Astrocyte of the spinal cord (primary cell): Measurements from ENCODE around the gene CAD.

Source experiments
- DNase-seq: peaks from one replicate; pipeline ENCODE4 v3.0.0; 2011; ENCODE audit warnings: low read depth, low spot score
- H3K4me3 ChIP-seq: 2 replicates; pipeline ENCODE4 v1.5.1; 2011; ENCODE audit warnings: low read depth, mild to moderate bottlenecking, low read length, moderate library complexity
- in situ Hi-C: cut with HindIII; loops from 2 replicates; pipeline ENCODE4 v1.10.0; 2017; ENCODE audit warnings: low sequenced_read_pairs
- TF ChIP-seq, protein P1 (sequence below): IDR thresholded peaks from 2 replicates; pipeline ENCODE4 v1.5.1; 2012; ENCODE audit warnings: low read depth, mild to moderate bottlenecking, low read length, inconsistent platforms

Gene CAD

DNA sequence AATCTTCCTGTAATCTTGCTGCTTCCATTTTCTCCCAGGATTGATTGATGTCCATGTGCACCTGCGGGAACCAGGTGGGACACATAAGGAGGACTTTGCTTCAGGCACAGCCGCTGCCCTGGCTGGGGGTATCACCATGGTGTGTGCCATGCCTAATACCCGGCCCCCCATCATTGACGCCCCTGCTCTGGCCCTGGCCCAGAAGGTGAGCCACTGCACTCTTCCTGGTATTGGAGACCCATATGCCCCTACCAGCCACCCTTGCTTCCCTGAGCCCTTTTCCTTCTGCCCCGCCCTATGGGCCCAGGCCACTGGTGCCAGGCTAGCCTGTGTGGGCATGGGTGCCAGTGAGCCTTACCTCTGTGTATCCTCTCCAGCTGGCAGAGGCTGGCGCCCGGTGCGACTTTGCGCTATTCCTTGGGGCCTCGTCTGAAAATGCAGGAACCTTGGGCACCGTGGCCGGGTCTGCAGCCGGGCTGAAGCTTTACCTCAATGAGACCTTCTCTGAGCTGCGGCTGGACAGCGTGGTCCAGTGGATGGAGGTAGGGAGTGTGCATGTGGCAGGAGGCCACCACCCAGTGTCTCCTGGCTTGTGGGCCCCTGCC lies 20.3 kb downstream of the CAD start:
- H3K4me3 ChIP-seq, result no peak overlapping the region
- no peak for DNase-seq
- in situ Hi-C loops, result no loop called here
- TF ChIP-seq, protein P1, sequence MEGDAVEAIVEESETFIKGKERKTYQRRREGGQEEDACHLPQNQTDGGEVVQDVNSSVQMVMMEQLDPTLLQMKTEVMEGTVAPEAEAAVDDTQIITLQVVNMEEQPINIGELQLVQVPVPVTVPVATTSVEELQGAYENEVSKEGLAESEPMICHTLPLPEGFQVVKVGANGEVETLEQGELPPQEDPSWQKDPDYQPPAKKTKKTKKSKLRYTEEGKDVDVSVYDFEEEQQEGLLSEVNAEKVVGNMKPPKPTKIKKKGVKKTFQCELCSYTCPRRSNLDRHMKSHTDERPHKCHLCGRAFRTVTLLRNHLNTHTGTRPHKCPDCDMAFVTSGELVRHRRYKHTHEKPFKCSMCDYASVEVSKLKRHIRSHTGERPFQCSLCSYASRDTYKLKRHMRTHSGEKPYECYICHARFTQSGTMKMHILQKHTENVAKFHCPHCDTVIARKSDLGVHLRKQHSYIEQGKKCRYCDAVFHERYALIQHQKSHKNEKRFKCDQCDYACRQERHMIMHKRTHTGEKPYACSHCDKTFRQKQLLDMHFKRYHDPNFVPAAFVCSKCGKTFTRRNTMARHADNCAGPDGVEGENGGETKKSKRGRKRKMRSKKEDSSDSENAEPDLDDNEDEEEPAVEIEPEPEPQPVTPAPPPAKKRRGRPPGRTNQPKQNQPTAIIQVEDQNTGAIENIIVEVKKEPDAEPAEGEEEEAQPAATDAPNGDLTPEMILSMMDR, result no peak

DNA sequence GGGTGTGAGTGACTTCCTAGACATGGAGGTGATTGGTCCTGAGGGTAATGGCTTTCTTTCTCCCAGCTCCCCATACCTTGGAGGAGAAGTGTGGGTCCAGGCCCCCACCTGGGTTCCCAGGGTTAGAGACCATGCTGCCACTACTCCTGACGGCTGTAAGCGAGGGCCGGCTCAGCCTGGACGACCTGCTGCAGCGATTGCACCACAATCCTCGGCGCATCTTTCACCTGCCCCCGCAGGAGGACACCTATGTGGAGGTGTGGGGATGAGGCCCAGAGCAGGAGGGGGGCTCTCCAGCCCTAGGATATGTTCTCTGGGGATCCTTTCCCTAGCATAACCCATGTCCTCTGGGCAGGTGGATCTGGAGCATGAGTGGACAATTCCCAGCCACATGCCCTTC lies 21.8 kb downstream of the CAD start:
- in situ Hi-C loops, result no loop called here
- TF ChIP-seq, protein P1, result no peak
- DNase-seq, result no peak
- H3K4me3 ChIP-seq, result no peak overlapping the region

DNA sequence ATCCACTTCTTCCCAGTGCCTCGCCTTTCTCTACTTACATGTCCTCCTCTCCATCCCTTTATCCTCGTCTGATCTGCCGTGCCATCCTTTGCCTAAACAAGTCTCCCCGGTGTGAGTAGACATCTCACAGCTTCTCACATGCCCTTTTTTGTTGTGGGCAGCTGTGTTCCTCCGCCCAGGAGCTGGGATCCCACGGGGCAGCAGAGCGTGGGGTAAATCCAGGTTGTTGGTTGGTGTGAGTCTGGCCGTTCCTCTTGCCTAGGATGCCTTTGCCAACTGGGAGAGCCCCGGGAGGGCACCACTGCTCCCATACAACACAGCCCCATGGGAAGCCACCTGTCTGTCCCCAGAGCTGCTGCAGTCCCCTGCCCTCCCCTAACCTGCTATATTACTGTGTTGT lies 23.2 kb downstream of the CAD start:
- TF ChIP-seq, protein P1, result no peak
- no peak for DNase-seq
- no peak overlapping the region for H3K4me3 ChIP-seq
- in situ Hi-C loops, result no loop called here

DNA sequence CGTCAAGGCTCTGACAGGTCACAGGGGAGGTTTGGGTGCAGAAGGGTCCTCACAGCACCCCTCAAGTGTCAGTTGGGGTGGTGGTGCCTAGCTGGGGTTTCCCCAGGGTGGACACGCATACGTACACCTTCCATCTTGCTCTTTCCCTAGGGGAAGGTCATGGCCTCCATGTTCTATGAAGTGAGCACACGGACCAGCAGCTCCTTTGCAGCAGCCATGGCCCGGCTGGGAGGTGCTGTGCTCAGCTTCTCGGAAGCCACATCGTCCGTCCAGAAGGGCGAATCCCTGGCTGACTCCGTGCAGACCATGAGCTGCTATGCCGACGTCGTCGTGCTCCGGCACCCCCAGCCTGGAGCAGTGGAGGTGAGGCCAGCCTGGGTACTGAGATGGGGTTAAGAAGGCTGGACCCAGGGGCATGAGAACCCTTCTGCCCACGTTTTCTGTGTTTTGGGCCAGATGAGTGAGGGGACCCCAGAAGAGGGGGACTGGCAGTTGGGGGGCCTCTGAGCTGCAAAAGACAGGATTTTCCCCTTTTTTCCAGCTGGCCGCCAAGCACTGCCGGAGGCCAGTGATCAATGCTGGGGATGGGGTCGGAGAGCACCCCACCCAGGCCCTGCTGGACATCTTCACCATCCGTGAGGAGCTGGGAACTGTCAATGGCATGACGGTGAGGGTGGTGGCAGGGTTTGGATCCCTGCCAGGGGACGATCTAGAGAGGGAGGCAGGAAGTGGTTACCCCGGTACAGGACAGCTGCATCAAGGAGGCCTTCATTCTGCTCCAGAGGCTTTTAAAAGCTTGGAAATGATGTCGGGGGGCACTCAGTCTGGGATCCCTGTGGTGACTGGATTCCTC lies 24.8 kb downstream of the CAD start:
- TF ChIP-seq, protein P1, result no peak
- in situ Hi-C loops, result no loop called here
- no peak overlapping the region for H3K4me3 ChIP-seq
- DNase-seq, result no peak

DNA sequence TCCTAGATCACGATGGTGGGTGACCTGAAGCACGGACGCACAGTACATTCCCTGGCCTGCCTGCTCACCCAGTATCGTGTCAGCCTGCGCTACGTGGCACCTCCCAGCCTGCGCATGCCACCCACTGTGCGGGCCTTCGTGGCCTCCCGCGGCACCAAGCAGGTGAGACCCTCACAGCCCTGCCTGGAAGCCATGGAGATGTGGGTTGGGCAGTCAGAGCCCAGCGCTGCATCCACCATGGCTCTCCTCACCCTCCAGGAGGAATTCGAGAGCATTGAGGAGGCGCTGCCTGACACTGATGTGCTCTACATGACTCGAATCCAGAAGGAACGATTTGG lies 25.4 kb downstream of the CAD start:
- H3K4me3 ChIP-seq, result no peak overlapping the region
- no peak for DNase-seq
- in situ Hi-C loops, result no loop called here
- TF ChIP-seq, protein P1, result no peak

DNA sequence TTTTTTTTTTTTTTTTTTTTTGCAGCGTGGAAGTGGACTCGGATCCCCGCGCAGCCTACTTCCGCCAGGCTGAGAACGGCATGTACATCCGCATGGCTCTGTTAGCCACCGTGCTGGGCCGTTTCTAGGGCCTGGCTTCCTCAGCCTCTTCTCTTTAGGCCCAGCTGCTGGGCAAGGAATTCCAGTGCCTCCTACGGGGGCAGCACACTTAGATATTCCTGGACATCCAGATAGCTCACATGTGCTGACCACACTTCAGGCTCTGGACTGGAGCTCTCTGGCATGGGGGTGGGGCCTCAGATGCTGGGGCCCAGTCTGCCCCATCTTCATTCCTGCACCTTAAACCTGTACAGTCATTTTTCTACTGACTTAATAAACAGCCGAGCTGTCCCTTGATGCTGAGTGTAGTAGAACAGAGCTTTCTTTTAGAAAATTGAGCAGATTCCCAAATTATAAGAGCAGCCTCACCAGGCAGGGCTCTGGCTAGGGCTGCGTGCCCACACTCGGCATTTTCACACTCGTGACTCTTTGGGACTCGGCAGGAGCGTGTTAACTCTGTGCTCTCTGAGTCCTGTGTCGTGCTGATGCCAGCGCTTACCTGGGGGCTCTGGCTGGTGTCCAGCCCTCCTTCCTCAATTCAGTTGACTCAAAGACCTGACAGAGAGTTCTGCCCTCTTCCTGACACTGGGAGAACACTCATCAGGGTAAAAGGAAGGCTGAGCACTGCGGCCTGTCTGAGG lies 26.4 kb downstream of the CAD start:
- no peak overlapping the region for H3K4me3 ChIP-seq
- no peak for DNase-seq
- TF ChIP-seq, protein P1, result no peak
- in situ Hi-C loops, result no loop called here
